Activated CD8-positive, alpha-beta memory T cell treated with anti-CD3 and anti-CD28 coated beads, Interleukin-2, amount 50 U/mL, for 48 hours (primary cell): ENCODE measurements around the gene DENR.
"Not testable (repeated sequence)": the region's sequence is repeated elsewhere in the genome, so short reads cannot be mapped to it uniquely, and the experiment has no call there.

ENCODE experiments used
- DNase-seq: peaks from one replicate; pipeline ENCODE4 v3.0.0-alpha.2; 2020

DENR gene

GRCh38 chr12:122743895-122744525, 8.6 kb upstream of the DENR start:
- no peak for DNase-seq

- no peak for DNase-seq
These were observed 5.1 kb upstream of the DENR start for GRCh38 chr12:122747224-122748135.

GRCh38 chr12:122749569-122750332, 2.9 kb upstream of the DENR start:
- DNase-seq, result no peak

GRCh38 chr12:122750781-122751515, 1.7 kb upstream of the DENR start:
- not testable (repeated sequence) for DNase-seq

GRCh38 chr12:122753319-122753650, 661 bp downstream of the DENR start:
- no peak for DNase-seq

- no peak for DNase-seq
These were observed 2.2 kb downstream of the DENR start for GRCh38 chr12:122754790-122755189.

- DNase-seq, result no peak
These were observed 4.9 kb downstream of the DENR start for GRCh38 chr12:122757568-122757967.

- DNase-seq, result no peak
These were observed 32.9 kb downstream of the DENR start for GRCh38 chr12:122785503-122785902.

GRCh38 chr12:122788387-122788786, 35.8 kb downstream of the DENR start:
- DNase-seq, result no peak

GRCh38 chr12:122789637-122790036, 37.0 kb downstream of the DENR start:
- no peak for DNase-seq

- DNase-seq, result no peak
These were observed 37.9 kb downstream of the DENR start for GRCh38 chr12:122790393-122791075.

- DNase-seq, result no peak
These were observed 41.1 kb downstream of the DENR start for GRCh38 chr12:122793685-122794106.

GRCh38 chr12:122795807-122796206, 43.2 kb downstream of the DENR start:
- DNase-seq, result no peak

GRCh38 chr12:122799641-122800243, 47.1 kb downstream of the DENR start:
- DNase-seq, result no peak

GRCh38 chr12:122803937-122804336, 51.3 kb downstream of the DENR start:
- no peak for DNase-seq

GRCh38 chr12:122804957-122805356, 52.3 kb downstream of the DENR start:
- DNase-seq, result not testable (repeated sequence)

GRCh38 chr12:122807651-122808050, 55.0 kb downstream of the DENR start:
- no peak for DNase-seq

GRCh38 chr12:122811777-122812176, 59.2 kb downstream of the DENR start:
- DNase-seq, result no peak

GRCh38 chr12:122813310-122813713, 60.7 kb downstream of the DENR start:
- no peak for DNase-seq

- DNase-seq, result no peak
These were observed 66.7 kb downstream of the DENR start for GRCh38 chr12:122819209-122819785.

- DNase-seq, result no peak
These were observed 67.5 kb downstream of the DENR start for GRCh38 chr12:122820138-122820537.
